Raji (cell line): ENCODE data around the gene APC2.

ENCODE experiments used
- POLR2A ChIP-seq: IDR thresholded peaks from 2 replicates; pipeline ENCODE4 v1.6.1; 2011; ENCODE audit warnings: low read depth, low read length, control low read depth; ENCODE audit not compliant: insufficient read depth

APC2 gene

GRCh38 chr19:1410136-1410786 lies 39.7 kb upstream of the APC2 start:
- TF ChIP-seq POLR2A: no peak

GRCh38 chr19:1410789-1411188 lies 39.1 kb upstream of the APC2 start:
- TF ChIP-seq POLR2A: no peak

GRCh38 chr19:1411255-1412191 lies 38.4 kb upstream of the APC2 start:
- no peak for TF ChIP-seq POLR2A

- no peak for TF ChIP-seq POLR2A
These were observed 37.5 kb upstream of the APC2 start for GRCh38 chr19:1412323-1412923.

- TF ChIP-seq POLR2A: no peak
These were observed 36.7 kb upstream of the APC2 start for GRCh38 chr19:1412995-1413800.

- no peak for TF ChIP-seq POLR2A
These were observed 33.7 kb upstream of the APC2 start for GRCh38 chr19:1416014-1416841.

- no peak for TF ChIP-seq POLR2A
These were observed 32.8 kb upstream of the APC2 start for GRCh38 chr19:1417145-1417544.

- TF ChIP-seq POLR2A: no peak
These were observed 32.0 kb upstream of the APC2 start for GRCh38 chr19:1417681-1418495.

- no peak for TF ChIP-seq POLR2A
These were observed 31.5 kb upstream of the APC2 start for GRCh38 chr19:1418496-1418775.

GRCh38 chr19:1418951-1419738 lies 30.8 kb upstream of the APC2 start:
- TF ChIP-seq POLR2A: no peak

GRCh38 chr19:1420590-1420989 lies 29.3 kb upstream of the APC2 start:
- TF ChIP-seq POLR2A: no peak

GRCh38 chr19:1421218-1421957 lies 28.5 kb upstream of the APC2 start:
- no peak for TF ChIP-seq POLR2A
